HCT116 (cell line): ENCODE data around the gene PRKN. TPM values are rescaled to one million over a fixed set of nuclear protein-coding genes. Genes with fewer than 3 reads are reported as not detected.

Experiments used
- ATAC-seq: fragments of 200-7000 bp; cut with Tn5 transposase; 2 replicates; pipeline ENCODE4 v1.9.1; 2020; ENCODE audit warnings: mild to moderate bottlenecking, moderate library complexity
- BruUV-seq: library from RNA; stranded (reverse); fragments of 400-500 nt; replicated peaks from 2 replicates; lab custom pipeline; 2021; lab: Mats Ljungman, UMichigan
- CTCF ChIA-PET: fragments of 300-600 bp; sonication (Branson Sonifier 250); formaldehyde crosslinking; loops from one replicate; lab custom pipeline; 2021; ENCODE audit warnings: antibody characterized with exemption; lab: Charles Lee
- POLR2A ChIA-PET: fragments of 300-600, 350-600 bp; sonication (Branson Sonifier 250); formaldehyde crosslinking; loops from one replicate; lab custom pipeline; 2021; ENCODE audit warnings: antibody characterized with exemption; lab: Charles Lee
- RAD21 ChIA-PET, 2 experiments: fragments of 300-600 bp; sonication (Branson Sonifier 250); formaldehyde crosslinking; loops; one replicate each; lab custom pipeline; 2023; ENCODE audit warnings: low total read pairs in 2 of 2; ENCODE audit not compliant: uncharacterized antibody in 2 of 2, unreplicated experiment in 2 of 2, low non-redundant PET in 1 of 2; lab: Charles Lee
- DNase-seq: peaks from one replicate; pipeline ENCODE4 v3.0.0-alpha.2; 2010; ENCODE audit warnings: low read depth, low spot score
- H2AFZ ChIP-seq: fragments of 200-600 bp; shearing (Covaris generic), sonication (generic); 2 replicates; pipeline ENCODE4 v1.6.1; 2017; ENCODE audit warnings: low read depth, mixed run types, mixed read lengths, antibody characterized with exemption, low read length; ENCODE audit not compliant: poor library complexity, severe bottlenecking
- H3K27ac ChIP-seq: 2 replicates; pipeline ENCODE4 v1.5.1; 2012; ENCODE audit warnings: low read depth, low read length
- H3K27me3 ChIP-seq: fragments of 200-600 bp; sonication (generic); 2 replicates; pipeline ENCODE4 v1.6.1; 2016; ENCODE audit warnings: mixed run types, low read length, mixed read lengths; ENCODE audit not compliant: insufficient read depth
- H3K36me3 ChIP-seq, 2 experiments: fragments of 200-500 bp in 1 of 2; fragments of 200-600 bp in 1 of 2; sonication (Bioruptor generic) in 1 of 2; sonication (generic) in 1 of 2; 2 replicates each; pipeline versions ENCODE4 v1.5.1 to v1.6.1; 2014 to 2016; ENCODE audit warnings: low read length in 2 of 2, inconsistent platforms in 1 of 2, mixed read lengths in 1 of 2, mixed run types in 1 of 2; ENCODE audit not compliant: insufficient read depth in 2 of 2, control insufficient read depth in 1 of 2
- H3K4me1 ChIP-seq, 2 experiments: fragments of 200-600 bp in 1 of 2; sonication (generic) in 1 of 2; 2 replicates each; pipeline versions ENCODE4 v1.5.1 to v1.6.1; 2012 to 2017; ENCODE audit warnings: low read length in 2 of 2, inconsistent platforms in 1 of 2, mild to moderate bottlenecking in 1 of 2, mixed read lengths in 1 of 2, mixed run types in 1 of 2, moderate library complexity in 1 of 2; ENCODE audit not compliant: insufficient read depth in 2 of 2, control insufficient read depth in 1 of 2
- H3K4me2 ChIP-seq: fragments of 200-600 bp; sonication (generic); 2 replicates; pipeline ENCODE4 v1.6.1; 2017; ENCODE audit warnings: mixed run types, low read length, mixed read lengths
- H3K4me3 ChIP-seq, 2 experiments: fragments of 200-600 bp in 1 of 2; sonication (generic) in 1 of 2; replicated peaks in 1 of 2; 2 replicates each; pipeline ENCODE4 v1.5.1; 2011 to 2016; ENCODE audit warnings: low read length in 2 of 2, control low read depth in 1 of 2, low read depth in 1 of 2, mild to moderate bottlenecking in 1 of 2, mixed read lengths in 1 of 2, mixed run types in 1 of 2
- H3K79me2 ChIP-seq: fragments of 200-600 bp; sonication (generic); 2 replicates; pipeline ENCODE4 v1.6.1; 2017; ENCODE audit warnings: mild to moderate bottlenecking, mixed run types, low read length, moderate library complexity, mixed read lengths; ENCODE audit not compliant: insufficient read depth
- H3K9ac ChIP-seq: fragments of 200-600 bp; sonication (generic); 2 replicates; pipeline ENCODE4 v1.6.1; 2016; ENCODE audit warnings: low read length, mixed read lengths
- H3K9me2 ChIP-seq: fragments of 200-600 bp; sonication (generic), shearing (Covaris generic); 2 replicates; pipeline ENCODE4 v1.6.1; 2017; ENCODE audit warnings: mixed run types, mild to moderate bottlenecking, moderate library complexity; ENCODE audit not compliant: insufficient read depth
- H3K9me3 ChIP-seq, 2 experiments: fragments of 200-500 bp in 1 of 2; fragments of 200-600 bp in 1 of 2; sonication (Bioruptor generic) in 1 of 2; sonication (generic) in 1 of 2; 2 replicates each; pipeline ENCODE4 v1.6.1; 2014 to 2017; ENCODE audit warnings: low read length in 2 of 2, mixed read lengths in 2 of 2, inconsistent platforms in 1 of 2, low read depth in 1 of 2, mild to moderate bottlenecking in 1 of 2, mixed run types in 1 of 2, moderate library complexity in 1 of 2; ENCODE audit not compliant: control insufficient read depth in 1 of 2, insufficient read depth in 1 of 2
- H4K20me1 ChIP-seq: fragments of 200-600 bp; sonication (generic), shearing (Covaris generic); 2 replicates; pipeline ENCODE4 v1.6.1; 2017; ENCODE audit warnings: mixed run types, mild to moderate bottlenecking, moderate library complexity; ENCODE audit not compliant: insufficient read depth
- ATF3 ChIP-seq: IDR thresholded peaks from 2 replicates; pipeline ENCODE4 v1.6.1; 2012
- CBX3 ChIP-seq: IDR thresholded peaks from 2 replicates; pipeline ENCODE4 v1.6.1; 2012; ENCODE audit warnings: low read depth
- CTCF ChIP-seq, 3 experiments: fragments of 200-600 bp in 1 of 3; sonication (generic) in 1 of 3; IDR thresholded peaks in 2 of 3; conservative IDR thresholded peaks in 1 of 3; 2 replicates each; pipeline ENCODE4 v1.5.1; 2012 to 2017; ENCODE audit warnings: low read depth in 2 of 3, low read length in 2 of 3, antibody characterized with exemption in 1 of 3, borderline replicate concordance in 1 of 3, control low read depth in 1 of 3, mild to moderate bottlenecking in 1 of 3, mixed read lengths in 1 of 3, mixed run types in 1 of 3, moderate library complexity in 1 of 3; ENCODE audit not compliant: insufficient read depth in 1 of 3
- EGR1 ChIP-seq: IDR thresholded peaks from 2 replicates; pipeline ENCODE4 v1.6.1; 2012; ENCODE audit warnings: low read depth
- ELF1 ChIP-seq: IDR thresholded peaks from 2 replicates; pipeline ENCODE4 v1.6.1; 2012; ENCODE audit warnings: low read depth, borderline replicate concordance
- EZH2 ChIP-seq: fragments of 200-600 bp; sonication (generic); IDR thresholded peaks from 2 replicates; pipeline ENCODE4 v1.6.1; 2017; ENCODE audit warnings: antibody characterized with exemption, mixed run types
- EZH2phosphoT487 ChIP-seq: fragments of 200-600 bp; IDR thresholded peaks from 2 replicates; pipeline ENCODE4 v1.6.1; 2018; ENCODE audit warnings: antibody characterized with exemption, borderline replicate concordance
- FOSL1 ChIP-seq: IDR thresholded peaks from 2 replicates; pipeline ENCODE4 v1.6.1; 2012; ENCODE audit warnings: low read depth
- JUND ChIP-seq: IDR thresholded peaks from 2 replicates; pipeline ENCODE4 v1.6.1; 2012
- MAX ChIP-seq: IDR thresholded peaks from 2 replicates; pipeline ENCODE4 v1.6.1; 2012
- POLR2AphosphoS5 ChIP-seq: IDR thresholded peaks from 2 replicates; pipeline ENCODE4 v1.6.1; 2011; ENCODE audit warnings: mild to moderate bottlenecking, low read depth, low read length, moderate library complexity
- RAD21 ChIP-seq: IDR thresholded peaks from 2 replicates; pipeline ENCODE4 v1.6.1; 2012; ENCODE audit warnings: low read depth, mild to moderate bottlenecking
- REST ChIP-seq: IDR thresholded peaks from 2 replicates; pipeline ENCODE4 v1.6.1; 2012; ENCODE audit warnings: low read depth
- SP1 ChIP-seq: IDR thresholded peaks from 2 replicates; pipeline ENCODE4 v1.6.1; 2012; ENCODE audit warnings: low read depth
- SRF ChIP-seq: IDR thresholded peaks from 2 replicates; pipeline ENCODE4 v1.6.1; 2012; ENCODE audit warnings: low read depth
- TCF7L2 ChIP-seq: IDR thresholded peaks from 2 replicates; pipeline ENCODE4 v1.7.0; 2011; ENCODE audit warnings: borderline replicate concordance, inconsistent platforms; ENCODE audit not compliant: insufficient read depth, insufficient read length; ENCODE audit errors: extremely low read depth
- YY1 ChIP-seq: IDR thresholded peaks from 2 replicates; pipeline ENCODE4 v1.6.1; 2011; ENCODE audit warnings: low read length, low read depth, moderate library complexity, mild to moderate bottlenecking; ENCODE audit not compliant: insufficient replicate concordance; ENCODE audit errors: extremely low read depth
- ZBTB33 ChIP-seq: IDR thresholded peaks from 2 replicates; pipeline ENCODE4 v1.6.1; 2011; ENCODE audit warnings: mild to moderate bottlenecking, low read length, moderate library complexity; ENCODE audit not compliant: insufficient replicate concordance; ENCODE audit errors: extremely low read depth
- ZFX ChIP-seq: fragments of 450-650 bp; IDR thresholded peaks from 2 replicates; pipeline ENCODE4 v1.6.1; 2017
- intact Hi-C: fragments of 100-400 bp; cut with micrococcal nuclease; formaldehyde crosslinking; loops from 2 replicates; pipeline ENCODE4 v1.10.0; 2022
- total RNA-seq: library from RNA; stranded (reverse); gene quantifications from one replicate; pipeline ENCODE4 v1.2.1, GENCODE V29; 2021; ENCODE audit not compliant: unreplicated experiment

PRKN gene
- total RNA-seq, 1 experiment from 2014 or later = 2.6 TPM

- ATAC-seq = no peak
These were observed 972.5 kb downstream of the PRKN start for GRCh38 chr6:161755080-161755479.

More at GRCh38 chr6:161755080-161755479, 972.5 kb downstream of the PRKN start:
- Histone ChIP-seq H3K4me3 (no peak overlapping the region), H3K27ac (no peak overlapping the region), H3K9me2 (no peaks in the 10 kb centered on the region), H4K20me1 (no peaks in the 10 kb centered on the region), H3K27me3 (no peaks in the 10 kb centered on the region), H3K4me1 (peaks cover 2 to 4% of the 10 kb centered on the region in 2 experiments; a peak in 2 of 4 replicates), H2AFZ (no peak overlapping the region), H3K36me3 (no peaks in the 10 kb centered on the region), H3K4me2 (no peak overlapping the region), H3K9ac (no peak overlapping the region), H3K79me2 (no peaks in the 10 kb centered on the region), H3K9me3 (no peaks in the 10 kb centered on the region)
- ChIA-PET POLR2A (no interaction called here), CTCF (no interaction called here), RAD21 (no interaction called here)
- no TSS peak for BruUV-seq
- TF ChIP-seq JUND (no peak), YY1 (no peak), CTCF (IDR thresholded peaks at IDR 0.05 in 2 of 3, conservative IDR thresholded peaks at IDR 0.05 in 1 of 3; ENCODE audit: borderline replicate concordance in 1 of 3, insufficient read depth in 1 of 3, low read depth in 2 of 3, low read length in 2 of 3) (no peak), RAD21 (no peak), EZH2 (no peak), SRF (no peak), REST (no peak), ELF1 (no peak), ATF3 (no peak), TCF7L2 (no peak), CBX3 (no peak), EZH2phosphoT487 (no peak), MAX (no peak), ZFX (no peak), FOSL1 (no peak), ZBTB33 (no peak), SP1 (no peak), POLR2AphosphoS5 (no peak), EGR1 (no peak)
- intact Hi-C loops = no loop called here
- no peak for DNase-seq
